ENCODE data around the gene RBBP5. TPM values are rescaled to one million over a fixed set of nuclear protein-coding genes. Genes with fewer than 3 reads are reported as not detected.

RBBP5 gene
- total RNA-seq, 1 experiment from 2014 or later, result 17.3 TPM

GRCh38 chr1:205137901-205138300, 16.1 kb upstream of the RBBP5 start:
- no CpG with 5 or more reads among the region's 3 CpGs for WGBS (ENCODE audit: extremely low coverage, insufficient read length, low lambda C conversion rate)
- no peak overlapping the region for H2AFZ ChIP-seq (ENCODE audit: low read length)
- H3K4ac ChIP-seq (ENCODE audit: low read depth, low read length), result no peak overlapping the region
- H2BK12ac ChIP-seq (ENCODE audit: insufficient read length, low read depth, low read length), result no peak overlapping the region
- no peak overlapping the region for H3K18ac ChIP-seq (ENCODE audit: insufficient read length, low read depth, low read length)
- Mint-ChIP-seq H3K27me3 (ENCODE audit: low read depth) (no peaks in the 10 kb centered on the region), H3K4me3 (0 out of 5 replicates have a peak overlapping the region, but pooled peaks of 1 of the 2 experiments have one; percentile 3), H3K4me1 (peaks cover 10 to 14% of the 10 kb centered on the region in 2 experiments), H3K27ac (peak overlapping the region; percentile 12 to 97 (median 84); a peak in 6 of 7 replicates), H3K36me3 (ENCODE audit: insufficient read depth in 1 of 3, low read depth in 3 of 3) (peaks cover 6 to 19% (median 12%) of the 10 kb centered on the region in 3 experiments; a peak in 6 of 7 replicates), H3K9me3 (peaks cover 14 to 18% of the 10 kb centered on the region in 2 experiments)
- no peak overlapping the region for H3T11ph ChIP-seq (ENCODE audit: low read length)
- H3K4me1 ChIP-seq (ENCODE audit: insufficient read depth, low read length), result peaks cover 5% of the 10 kb centered on the region; the same call in 1 of the 2 replicates
- H3K14ac ChIP-seq (ENCODE audit: insufficient read depth, low read length), result no peak overlapping the region
- no peak overlapping the region for H3K4me2 ChIP-seq (ENCODE audit: insufficient read depth, insufficient read length, low read length)
- no peaks in the 10 kb centered on the region for H3K27me3 ChIP-seq (ENCODE audit: insufficient read depth, low read length)
- H3K9me3 ChIP-seq (ENCODE audit: control insufficient read depth, low read depth, low read length), result no peaks in the 10 kb centered on the region
- H3K9ac ChIP-seq (ENCODE audit: extremely low read depth, insufficient read length, low read length), result no peak overlapping the region
- H2AK5ac ChIP-seq (ENCODE audit: insufficient read length, low read length), result no peak overlapping the region
- no peak overlapping the region for H4K8ac ChIP-seq (replicated peaks; ENCODE audit: insufficient read length, low read depth, low read length)
- H4K91ac ChIP-seq (ENCODE audit: insufficient read length, low read depth, low read length), result no peak overlapping the region
- H3K27ac ChIP-seq (ENCODE audit: insufficient read length, low read depth, low read length), result no peak overlapping the region
- DNase-seq, result peak; percentile 41
- H3K79me2 ChIP-seq (ENCODE audit: insufficient read depth, low read length), result no peaks in the 10 kb centered on the region
- H2BK120ac ChIP-seq (ENCODE audit: low read depth, low read length, poor library complexity, severe bottlenecking), result no peak overlapping the region
- no peak overlapping the region for H2BK5ac ChIP-seq (ENCODE audit: insufficient read length, low read length)
- H3K79me1 ChIP-seq (ENCODE audit: insufficient read depth, low read depth, low read length, poor library complexity, severe bottlenecking), result no peaks in the 10 kb centered on the region
- no peak overlapping the region for H2BK20ac ChIP-seq (ENCODE audit: low read depth, low read length, poor library complexity, severe bottlenecking)
- no peaks in the 10 kb centered on the region for H4K20me1 ChIP-seq (ENCODE audit: control insufficient read depth, insufficient read depth, insufficient read length)
- H3K23ac ChIP-seq (ENCODE audit: insufficient read length, low read depth, low read length), result no peak overlapping the region
- no peak overlapping the region for H4K5ac ChIP-seq (ENCODE audit: insufficient read length, low read depth, low read length)
- H3K56ac ChIP-seq (ENCODE audit: insufficient read length, low read depth, low read length), result no peak overlapping the region
- TF ChIP-seq CTCF (conservative IDR thresholded peaks at IDR 0.05), result no peak
- H2BK15ac ChIP-seq (ENCODE audit: low read depth, low read length), result no peak overlapping the region
- no peaks in the 10 kb centered on the region for H3K23me2 ChIP-seq (ENCODE audit: insufficient read length, low read depth, low read length, poor library complexity, severe bottlenecking)
